ENCODE measurements around the gene SMAD6.

SMAD6 gene

DNA sequence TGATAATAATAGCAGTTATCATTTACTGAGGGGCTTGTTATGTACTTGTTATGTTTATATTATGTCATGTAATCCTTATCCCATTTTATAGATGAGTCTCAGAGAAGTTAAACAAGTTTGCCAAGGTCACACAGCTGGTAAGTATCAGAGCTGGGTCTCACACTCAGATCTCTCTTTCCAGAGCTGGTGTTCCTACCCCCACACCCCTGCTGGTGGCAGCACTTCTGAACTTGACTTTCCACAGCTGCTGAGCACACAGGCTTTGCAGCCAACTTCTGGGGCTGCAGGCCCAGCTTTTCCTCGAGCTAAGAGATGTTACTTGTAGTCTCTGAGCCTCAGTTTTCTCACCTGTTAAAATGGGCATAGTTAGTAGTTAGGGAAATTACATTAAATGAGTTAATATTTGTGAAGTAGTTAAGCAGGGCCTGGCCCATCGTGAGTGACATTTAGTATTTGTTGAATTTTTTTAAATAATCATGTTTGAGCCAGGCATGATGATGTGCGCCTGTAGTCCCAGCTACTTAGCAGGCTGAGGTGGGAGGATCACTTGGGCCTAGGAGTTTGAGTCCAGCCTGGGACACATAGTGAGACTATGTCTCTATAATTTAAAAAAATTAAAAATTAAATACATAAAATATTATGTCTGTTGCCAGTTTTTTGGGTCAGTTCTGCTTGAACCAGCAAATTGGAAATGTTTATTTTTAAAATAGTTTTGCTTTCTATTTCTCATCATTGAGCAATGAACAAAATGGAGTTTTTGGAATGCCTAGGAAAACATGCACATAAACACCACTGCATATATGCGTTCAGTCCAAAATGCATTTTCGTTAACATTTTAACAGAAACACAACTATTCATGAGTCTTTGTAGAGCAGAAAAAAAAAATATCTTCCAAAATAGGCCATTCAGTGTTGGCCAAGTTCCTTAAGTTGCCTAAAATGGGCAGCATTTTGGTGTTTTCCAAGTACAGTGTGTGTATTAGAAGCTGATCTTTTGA is 87.3 kb downstream of the SMAD6 start (continued):
- TF ChIP-seq, protein P1, sequence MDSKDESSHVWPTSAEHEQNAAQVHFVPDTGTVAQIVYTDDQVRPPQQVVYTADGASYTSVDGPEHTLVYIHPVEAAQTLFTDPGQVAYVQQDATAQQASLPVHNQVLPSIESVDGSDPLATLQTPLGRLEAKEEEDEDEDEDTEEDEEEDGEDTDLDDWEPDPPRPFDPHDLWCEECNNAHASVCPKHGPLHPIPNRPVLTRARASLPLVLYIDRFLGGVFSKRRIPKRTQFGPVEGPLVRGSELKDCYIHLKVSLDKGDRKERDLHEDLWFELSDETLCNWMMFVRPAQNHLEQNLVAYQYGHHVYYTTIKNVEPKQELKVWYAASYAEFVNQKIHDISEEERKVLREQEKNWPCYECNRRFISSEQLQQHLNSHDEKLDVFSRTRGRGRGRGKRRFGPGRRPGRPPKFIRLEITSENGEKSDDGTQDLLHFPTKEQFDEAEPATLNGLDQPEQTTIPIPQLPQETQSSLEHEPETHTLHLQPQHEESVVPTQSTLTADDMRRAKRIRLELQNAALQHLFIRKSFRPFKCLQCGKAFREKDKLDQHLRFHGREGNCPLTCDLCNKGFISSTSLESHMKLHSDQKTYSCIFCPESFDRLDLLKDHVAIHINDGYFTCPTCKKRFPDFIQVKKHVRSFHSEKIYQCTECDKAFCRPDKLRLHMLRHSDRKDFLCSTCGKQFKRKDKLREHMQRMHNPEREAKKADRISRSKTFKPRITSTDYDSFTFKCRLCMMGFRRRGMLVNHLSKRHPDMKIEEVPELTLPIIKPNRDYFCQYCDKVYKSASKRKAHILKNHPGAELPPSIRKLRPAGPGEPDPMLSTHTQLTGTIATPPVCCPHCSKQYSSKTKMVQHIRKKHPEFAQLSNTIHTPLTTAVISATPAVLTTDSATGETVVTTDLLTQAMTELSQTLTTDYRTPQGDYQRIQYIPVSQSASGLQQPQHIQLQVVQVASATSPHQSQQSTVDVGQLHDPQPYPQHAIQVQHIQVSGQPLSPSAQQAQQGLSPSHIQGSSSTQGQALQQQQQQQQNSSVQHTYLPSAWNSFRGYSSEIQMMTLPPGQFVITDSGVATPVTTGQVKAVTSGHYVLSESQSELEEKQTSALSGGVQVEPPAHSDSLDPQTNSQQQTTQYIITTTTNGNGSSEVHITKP (tag by site-specific recombination; IDR thresholded peaks at IDR 0.05), result no peak
- peak; percentile 89 for TF ChIP-seq ZNF768 (tag by site-specific recombination; IDR thresholded peaks at IDR 0.05)
- no peak for TF ChIP-seq PRDM2 (tag by site-specific recombination; IDR thresholded peaks at IDR 0.05; ENCODE audit: borderline replicate concordance)
- TF ChIP-seq ZNF426 (tag by site-specific recombination; IDR thresholded peaks at IDR 0.05), result no peak
- TF ChIP-seq ZNF223 (tag by site-specific recombination; IDR thresholded peaks at IDR 0.05), result no peak
- TF ChIP-seq, protein P2, sequence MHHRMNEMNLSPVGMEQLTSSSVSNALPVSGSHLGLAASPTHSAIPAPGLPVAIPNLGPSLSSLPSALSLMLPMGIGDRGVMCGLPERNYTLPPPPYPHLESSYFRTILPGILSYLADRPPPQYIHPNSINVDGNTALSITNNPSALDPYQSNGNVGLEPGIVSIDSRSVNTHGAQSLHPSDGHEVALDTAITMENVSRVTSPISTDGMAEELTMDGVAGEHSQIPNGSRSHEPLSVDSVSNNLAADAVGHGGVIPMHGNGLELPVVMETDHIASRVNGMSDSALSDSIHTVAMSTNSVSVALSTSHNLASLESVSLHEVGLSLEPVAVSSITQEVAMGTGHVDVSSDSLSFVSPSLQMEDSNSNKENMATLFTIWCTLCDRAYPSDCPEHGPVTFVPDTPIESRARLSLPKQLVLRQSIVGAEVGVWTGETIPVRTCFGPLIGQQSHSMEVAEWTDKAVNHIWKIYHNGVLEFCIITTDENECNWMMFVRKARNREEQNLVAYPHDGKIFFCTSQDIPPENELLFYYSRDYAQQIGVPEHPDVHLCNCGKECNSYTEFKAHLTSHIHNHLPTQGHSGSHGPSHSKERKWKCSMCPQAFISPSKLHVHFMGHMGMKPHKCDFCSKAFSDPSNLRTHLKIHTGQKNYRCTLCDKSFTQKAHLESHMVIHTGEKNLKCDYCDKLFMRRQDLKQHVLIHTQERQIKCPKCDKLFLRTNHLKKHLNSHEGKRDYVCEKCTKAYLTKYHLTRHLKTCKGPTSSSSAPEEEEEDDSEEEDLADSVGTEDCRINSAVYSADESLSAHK (tag by site-specific recombination; IDR thresholded peaks at IDR 0.05), result no peak
- no peak for TF ChIP-seq ZNF140 (tag by site-specific recombination; IDR thresholded peaks at IDR 0.05)
- TF ChIP-seq ZNF175 (tag by site-specific recombination; IDR thresholded peaks at IDR 0.05), result no peak

- Histone ChIP-seq H3K4me1 (ENCODE audit: control insufficient read depth, insufficient read depth, low read length) (no peaks in the 10 kb centered on the region), H3K36me3 (ENCODE audit: control insufficient read depth in 2 of 2, insufficient read depth in 1 of 2, low read length in 2 of 2) (no peaks in the 10 kb centered on the region), H3K27ac (ENCODE audit: extremely low read depth, low read depth, low read length) (no peak overlapping the region), H3K9me3 (ENCODE audit: control insufficient read depth, insufficient read depth, low read depth, low read length) (no peaks in the 10 kb centered on the region), H3K4me3 (ENCODE audit: low read depth, low read length) (no peak overlapping the region)
- ChIA-PET CTCF (no interaction called here), POLR2A (no interaction called here)
- TF ChIP-seq, protein P3, sequence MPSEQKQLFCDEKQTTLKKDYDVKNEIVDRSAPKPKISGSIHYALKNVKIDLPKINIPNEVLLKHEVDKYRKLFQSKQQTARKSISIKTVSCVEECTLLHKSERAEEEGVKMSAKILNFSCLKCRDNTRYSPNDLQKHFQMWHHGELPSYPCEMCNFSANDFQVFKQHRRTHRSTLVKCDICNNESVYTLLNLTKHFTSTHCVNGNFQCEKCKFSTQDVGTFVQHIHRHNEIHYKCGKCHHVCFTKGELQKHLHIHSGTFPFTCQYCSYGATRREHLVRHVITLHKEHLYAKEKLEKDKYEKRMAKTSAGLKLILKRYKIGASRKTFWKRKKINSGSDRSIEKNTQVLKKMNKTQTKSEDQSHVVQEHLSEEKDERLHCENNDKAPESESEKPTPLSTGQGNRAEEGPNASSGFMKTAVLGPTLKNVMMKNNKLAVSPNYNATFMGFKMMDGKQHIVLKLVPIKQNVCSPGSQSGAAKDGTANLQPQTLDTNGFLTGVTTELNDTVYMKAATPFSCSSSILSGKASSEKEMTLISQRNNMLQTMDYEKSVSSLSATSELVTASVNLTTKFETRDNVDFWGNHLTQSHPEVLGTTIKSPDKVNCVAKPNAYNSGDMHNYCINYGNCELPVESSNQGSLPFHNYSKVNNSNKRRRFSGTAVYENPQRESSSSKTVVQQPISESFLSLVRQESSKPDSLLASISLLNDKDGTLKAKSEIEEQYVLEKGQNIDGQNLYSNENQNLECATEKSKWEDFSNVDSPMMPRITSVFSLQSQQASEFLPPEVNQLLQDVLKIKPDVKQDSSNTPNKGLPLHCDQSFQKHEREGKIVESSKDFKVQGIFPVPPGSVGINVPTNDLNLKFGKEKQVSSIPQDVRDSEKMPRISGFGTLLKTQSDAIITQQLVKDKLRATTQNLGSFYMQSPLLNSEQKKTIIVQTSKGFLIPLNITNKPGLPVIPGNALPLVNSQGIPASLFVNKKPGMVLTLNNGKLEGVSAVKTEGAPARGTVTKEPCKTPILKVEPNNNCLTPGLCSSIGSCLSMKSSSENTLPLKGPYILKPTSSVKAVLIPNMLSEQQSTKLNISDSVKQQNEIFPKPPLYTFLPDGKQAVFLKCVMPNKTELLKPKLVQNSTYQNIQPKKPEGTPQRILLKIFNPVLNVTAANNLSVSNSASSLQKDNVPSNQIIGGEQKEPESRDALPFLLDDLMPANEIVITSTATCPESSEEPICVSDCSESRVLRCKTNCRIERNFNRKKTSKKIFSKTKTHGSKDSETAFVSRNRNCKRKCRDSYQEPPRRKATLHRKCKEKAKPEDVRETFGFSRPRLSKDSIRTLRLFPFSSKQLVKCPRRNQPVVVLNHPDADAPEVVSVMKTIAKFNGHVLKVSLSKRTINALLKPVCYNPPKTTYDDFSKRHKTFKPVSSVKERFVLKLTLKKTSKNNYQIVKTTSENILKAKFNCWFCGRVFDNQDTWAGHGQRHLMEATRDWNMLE (tag by site-specific recombination; conservative IDR thresholded peaks at IDR 0.05; ENCODE audit: low read depth), result no peak
- TF ChIP-seq ZNF677 (tag by site-specific recombination; IDR thresholded peaks at IDR 0.05) (no peak), ZFP37 (tag by site-specific recombination; IDR thresholded peaks at IDR 0.05) (no peak), GLIS1 (tag by site-specific recombination; IDR thresholded peaks at IDR 0.05) (no peak), ZFP69B (tag by site-specific recombination; IDR thresholded peaks at IDR 0.05) (no peak), ZNF514 (tag by site-specific recombination; IDR thresholded peaks at IDR 0.05) (no peak), ZNF132 (tag by site-specific recombination; IDR thresholded peaks at IDR 0.05; ENCODE audit: borderline replicate concordance) (no peak)
- TF ChIP-seq, protein P4, sequence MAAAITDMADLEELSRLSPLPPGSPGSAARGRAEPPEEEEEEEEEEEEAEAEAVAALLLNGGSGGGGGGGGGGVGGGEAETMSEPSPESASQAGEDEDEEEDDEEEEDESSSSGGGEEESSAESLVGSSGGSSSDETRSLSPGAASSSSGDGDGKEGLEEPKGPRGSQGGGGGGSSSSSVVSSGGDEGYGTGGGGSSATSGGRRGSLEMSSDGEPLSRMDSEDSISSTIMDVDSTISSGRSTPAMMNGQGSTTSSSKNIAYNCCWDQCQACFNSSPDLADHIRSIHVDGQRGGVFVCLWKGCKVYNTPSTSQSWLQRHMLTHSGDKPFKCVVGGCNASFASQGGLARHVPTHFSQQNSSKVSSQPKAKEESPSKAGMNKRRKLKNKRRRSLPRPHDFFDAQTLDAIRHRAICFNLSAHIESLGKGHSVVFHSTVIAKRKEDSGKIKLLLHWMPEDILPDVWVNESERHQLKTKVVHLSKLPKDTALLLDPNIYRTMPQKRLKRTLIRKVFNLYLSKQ (tag by site-specific recombination; IDR thresholded peaks at IDR 0.05; ENCODE audit: borderline replicate concordance), result no peak
Measured at GRCh38 chr15:66795851-66796250, 93.8 kb downstream of the SMAD6 start.
